Left forelimb (tissue), 1 donor: ENCODE measurements around the gene UPF3A.
A peak's percentile ranks its signal among the peaks of the same experiment; 100 is the strongest.
"Not testable (repeated sequence)": the region's sequence is repeated elsewhere in the genome, so short reads cannot be mapped to it uniquely, and the experiment has no call there.

Source experiments
- DNase-seq: peaks from one replicate; pipeline ENCODE4 v3.0.0-alpha.2; 2018; ENCODE audit warnings: low spot score

UPF3A gene

GRCh38 chr13:114281351-114282040, at the start of gene UPF3A:
Gene UPF3A (plus strand): TSS chr13:114281601. CDS start chr13:114281640, 39 bp downstream.
- DNase-seq = peak; percentile 97

- DNase-seq = no peak
These were observed 49.5 kb upstream of the UPF3A start for GRCh38 chr13:114231886-114232285.

GRCh38 chr13:114234266-114234644, 47.1 kb upstream of the UPF3A start:
- no peak for DNase-seq

- DNase-seq = peak; percentile 95
These were observed 46.6 kb upstream of the UPF3A start, which contains the start of gene CDC16 for GRCh38 chr13:114234645-114235421. Gene CDC16 (plus strand): TSS chr13:114234897. CDS start chr13:114235085, 188 bp downstream.

GRCh38 chr13:114235697-114236096, 45.7 kb upstream of the UPF3A start:
- no peak for DNase-seq

GRCh38 chr13:114236227-114236626, 45.2 kb upstream of the UPF3A start:
- no peak for DNase-seq

GRCh38 chr13:114237415-114238112, 43.8 kb upstream of the UPF3A start:
- DNase-seq = no peak

- DNase-seq = no peak
These were observed 39.5 kb upstream of the UPF3A start for GRCh38 chr13:114241918-114242317.

- no peak for DNase-seq
These were observed 37.4 kb upstream of the UPF3A start for GRCh38 chr13:114243971-114244370.

GRCh38 chr13:114244637-114245036, 36.8 kb upstream of the UPF3A start:
- no peak for DNase-seq

GRCh38 chr13:114248011-114248410, 33.4 kb upstream of the UPF3A start:
- no peak for DNase-seq

- DNase-seq = no peak
These were observed 32.3 kb upstream of the UPF3A start for GRCh38 chr13:114249077-114249476.

GRCh38 chr13:114251639-114252440, 29.6 kb upstream of the UPF3A start:
- DNase-seq = not testable (repeated sequence)

GRCh38 chr13:114256547-114256946, 24.9 kb upstream of the UPF3A start:
- no peak for DNase-seq

GRCh38 chr13:114257014-114257413, 24.4 kb upstream of the UPF3A start:
- no peak for DNase-seq

- DNase-seq = no peak
These were observed 22.8 kb upstream of the UPF3A start for GRCh38 chr13:114258589-114258988.

GRCh38 chr13:114259374-114259773, 22.0 kb upstream of the UPF3A start:
- no peak for DNase-seq

- no peak for DNase-seq
These were observed 21.4 kb upstream of the UPF3A start for GRCh38 chr13:114259974-114260373.

- no peak for DNase-seq
These were observed 20.6 kb upstream of the UPF3A start for GRCh38 chr13:114260814-114261213.

GRCh38 chr13:114261328-114261965, 20.0 kb upstream of the UPF3A start:
- DNase-seq = no peak

- no peak for DNase-seq
These were observed 17.8 kb upstream of the UPF3A start for GRCh38 chr13:114263578-114263977.
